MM.1S (cell line): ENCODE results near the gene FYB1.

Source experiments
- CTCF ChIP-seq: fragments of 300-600 bp; sonication (generic); IDR thresholded peaks from 2 replicates; pipeline ENCODE4 v1.5.1; 2016; ENCODE audit warnings: antibody characterized with exemption, low read length, mixed read lengths
- EZH2 ChIP-seq: fragments of 300-600 bp; sonication (generic); optimal IDR thresholded peaks from 2 replicates; pipeline ENCODE3; 2017; ENCODE audit warnings: low read depth, mild to moderate bottlenecking, antibody characterized with exemption, low read length, mixed read lengths

GRCh38 chr5:39256477-39257235 is 37.3 kb upstream of the FYB1 start:
- TF ChIP-seq CTCF (no peak), EZH2 (no peak)
